Measurements from ENCODE around the gene TMEM243.

Gene TMEM243

DNA sequence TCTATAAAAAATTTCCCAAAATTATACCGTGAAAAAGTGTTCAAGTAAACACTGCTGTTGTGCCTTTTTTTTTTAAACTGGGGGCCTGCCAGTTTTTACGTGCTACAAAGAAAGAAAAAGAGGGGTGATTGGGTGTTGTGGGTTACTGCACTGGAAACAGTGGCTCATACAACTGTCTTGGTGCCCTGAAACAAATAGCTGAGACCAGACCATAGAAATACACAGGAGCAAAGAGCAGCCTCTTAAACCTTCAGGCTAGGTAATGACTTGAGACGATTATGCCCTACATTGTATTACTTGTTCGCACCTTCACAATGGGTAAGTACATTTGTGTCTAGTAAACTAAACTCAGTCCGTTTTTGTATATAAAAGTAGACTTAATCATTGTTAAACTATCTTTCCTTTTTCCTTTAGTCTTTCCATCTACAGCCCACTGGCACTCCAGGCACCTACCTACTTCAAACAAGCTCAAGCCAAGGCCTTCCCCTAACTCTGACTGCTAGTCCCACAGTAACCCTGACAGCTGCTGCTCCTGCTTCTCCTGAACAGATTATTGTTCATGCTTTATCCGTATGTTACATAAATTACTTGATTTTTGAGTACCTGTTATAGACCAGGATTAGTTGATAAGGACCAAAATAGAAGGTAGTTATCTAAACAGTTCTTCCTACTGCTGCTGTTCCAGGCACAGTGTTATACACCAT, 26.6 kb downstream of the TMEM243 start:
- no peak overlapping the region for H3K4me2 ChIP-seq (ENCODE audit: low read depth, low read length)
- H3K9me3 ChIP-seq (replicated peaks; ENCODE audit: insufficient read depth, low read length), result no peaks in the 10 kb centered on the region
- H3K27ac ChIP-seq (ENCODE audit: low read length), result no peak overlapping the region
- peaks cover 11% of the 10 kb centered on the region for H3K79me2 ChIP-seq (ENCODE audit: low read length)
- no peaks in the 10 kb centered on the region for H3K4me1 ChIP-seq (ENCODE audit: low read length)
- 0 out of 2 replicates have a peak, but pooled peaks cover 3% of the 10 kb centered on the region for H3F3A ChIP-seq (ENCODE audit: insufficient read depth, low read length)
- no peak for DNase-seq
- no peak overlapping the region for H3K4me3 ChIP-seq (ENCODE audit: low read length)
- H3K9ac ChIP-seq (ENCODE audit: low read length), result no peak overlapping the region
- peaks cover 9% of the 10 kb centered on the region; the same call in 1 of the 2 replicates for H3K36me3 ChIP-seq (replicated peaks; ENCODE audit: insufficient read depth, low read length)
- no peaks in the 10 kb centered on the region for H3K27me3 ChIP-seq (replicated peaks; ENCODE audit: insufficient read depth, low read length)
- H3K9me2 ChIP-seq (replicated peaks; ENCODE audit: insufficient read depth, low read length), result no peaks in the 10 kb centered on the region
- no peaks in the 10 kb centered on the region for H4K20me1 ChIP-seq (ENCODE audit: insufficient read depth, low read length)
- H2AFZ ChIP-seq (ENCODE audit: low read length), result no peak overlapping the region
- TF ChIP-seq EZH2 (optimal IDR thresholded peaks at IDR 0.05; ENCODE audit: low read depth, low read length) (no peak), CTCF (IDR thresholded peaks at IDR 0.05; ENCODE audit: low read length) (no peak), EZH2phosphoT487 (IDR thresholded peaks at IDR 0.05; ENCODE audit: low read length) (no peak)

DNA sequence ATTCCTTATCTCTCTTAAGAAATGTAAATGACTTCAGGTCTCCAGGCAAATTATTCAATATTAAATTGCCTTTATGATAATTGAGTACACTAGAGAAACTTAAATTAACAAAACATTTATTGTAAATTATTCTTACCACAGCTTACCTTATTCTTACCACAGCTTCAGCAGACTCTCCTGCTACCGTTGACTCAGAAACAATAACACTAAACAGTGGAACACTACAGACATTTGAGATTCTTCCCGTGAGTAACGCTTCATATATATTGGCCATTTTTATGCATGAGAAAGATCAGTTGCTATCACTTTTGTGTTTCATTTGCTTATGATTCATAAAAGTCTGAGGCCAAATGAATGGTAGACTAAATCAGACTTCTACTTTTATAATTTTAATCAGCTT, 28.7 kb downstream of the TMEM243 start:
- H3K27ac ChIP-seq (ENCODE audit: low read length), result no peak overlapping the region
- H3F3A ChIP-seq (ENCODE audit: insufficient read depth, low read length), result no peaks in the 10 kb centered on the region
- H3K9me3 ChIP-seq (replicated peaks; ENCODE audit: insufficient read depth, low read length), result no peaks in the 10 kb centered on the region
- H3K36me3 ChIP-seq (replicated peaks; ENCODE audit: insufficient read depth, low read length), result peaks cover 9% of the 10 kb centered on the region; the same call in 1 of the 2 replicates
- no peaks in the 10 kb centered on the region for H3K4me1 ChIP-seq (ENCODE audit: low read length)
- H2AFZ ChIP-seq (ENCODE audit: low read length), result no peak overlapping the region
- no peak for DNase-seq
- H3K4me2 ChIP-seq (ENCODE audit: low read depth, low read length), result no peak overlapping the region
- H3K9me2 ChIP-seq (replicated peaks; ENCODE audit: insufficient read depth, low read length), result no peaks in the 10 kb centered on the region
- H3K9ac ChIP-seq (ENCODE audit: low read length), result no peak overlapping the region
- no peak overlapping the region for H3K4me3 ChIP-seq (ENCODE audit: low read length)
- no peaks in the 10 kb centered on the region for H4K20me1 ChIP-seq (ENCODE audit: insufficient read depth, low read length)
- H3K79me2 ChIP-seq (ENCODE audit: low read length), result no peaks in the 10 kb centered on the region; the same call in 1 of the 2 replicates
- TF ChIP-seq EZH2 (optimal IDR thresholded peaks at IDR 0.05; ENCODE audit: low read depth, low read length) (no peak), EZH2phosphoT487 (IDR thresholded peaks at IDR 0.05; ENCODE audit: low read length) (no peak), CTCF (IDR thresholded peaks at IDR 0.05; ENCODE audit: low read length) (no peak)
- H3K27me3 ChIP-seq (replicated peaks; ENCODE audit: insufficient read depth, low read length), result no peaks in the 10 kb centered on the region

DNA sequence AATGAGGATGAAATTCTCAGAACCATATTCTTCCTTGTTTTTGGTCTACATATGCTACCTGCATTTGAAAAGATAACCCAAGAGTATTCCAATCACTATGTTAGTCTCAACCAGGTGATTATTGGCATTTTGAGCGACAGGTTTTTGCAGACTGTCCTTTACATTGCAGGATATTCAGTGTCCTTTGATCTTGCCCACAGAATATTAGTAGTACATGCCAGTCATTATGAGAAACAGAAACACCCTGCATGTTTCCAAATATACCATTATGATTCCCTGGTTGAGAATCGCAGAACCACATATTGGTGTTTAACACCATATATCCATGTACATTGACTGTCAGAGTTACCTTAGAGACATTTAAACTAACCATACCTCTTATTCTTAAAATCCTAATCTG, 30.6 kb downstream of the TMEM243 start:
- no peak overlapping the region for H3K27ac ChIP-seq (ENCODE audit: low read length)
- H3K36me3 ChIP-seq (replicated peaks; ENCODE audit: insufficient read depth, low read length), result no peaks in the 10 kb centered on the region; the same call in 1 of the 2 replicates
- H3F3A ChIP-seq (ENCODE audit: insufficient read depth, low read length), result no peaks in the 10 kb centered on the region
- H3K4me3 ChIP-seq (ENCODE audit: low read length), result no peak overlapping the region
- H3K9me3 ChIP-seq (replicated peaks; ENCODE audit: insufficient read depth, low read length), result no peaks in the 10 kb centered on the region
- H4K20me1 ChIP-seq (ENCODE audit: insufficient read depth, low read length), result no peaks in the 10 kb centered on the region
- no peaks in the 10 kb centered on the region for H3K79me2 ChIP-seq (ENCODE audit: low read length)
- TF ChIP-seq CTCF (IDR thresholded peaks at IDR 0.05; ENCODE audit: low read length) (no peak), EZH2 (optimal IDR thresholded peaks at IDR 0.05; ENCODE audit: low read depth, low read length) (no peak), EZH2phosphoT487 (IDR thresholded peaks at IDR 0.05; ENCODE audit: low read length) (no peak)
- no peaks in the 10 kb centered on the region for H3K27me3 ChIP-seq (replicated peaks; ENCODE audit: insufficient read depth, low read length)
- H2AFZ ChIP-seq (ENCODE audit: low read length), result no peak overlapping the region
- H3K9ac ChIP-seq (ENCODE audit: low read length), result no peak overlapping the region
- no peak for DNase-seq
- no peak overlapping the region for H3K4me2 ChIP-seq (ENCODE audit: low read depth, low read length)
- no peaks in the 10 kb centered on the region for H3K9me2 ChIP-seq (replicated peaks; ENCODE audit: insufficient read depth, low read length)
- no peaks in the 10 kb centered on the region for H3K4me1 ChIP-seq (ENCODE audit: low read length)
